H4 (cell line): ENCODE measurements around the gene CPXM2. TPM values are rescaled to one million over a fixed set of nuclear protein-coding genes. Genes with fewer than 3 reads are reported as not detected.

ENCODE experiments used
- DNase-seq: peaks from one replicate; pipeline ENCODE4 v3.0.0-alpha.2; 2015; ENCODE audit warnings: low spot score
- total RNA-seq: library from RNA; depleted of rRNA; stranded (reverse); fragments of >200 nt; shearing (Covaris generic); gene quantifications from 2 replicates; pipeline ENCODE4 v1.2.3, GENCODE V29; 2014

CPXM2 gene
- total RNA-seq, 1 experiment from 2014 or later = not detected

DNA sequence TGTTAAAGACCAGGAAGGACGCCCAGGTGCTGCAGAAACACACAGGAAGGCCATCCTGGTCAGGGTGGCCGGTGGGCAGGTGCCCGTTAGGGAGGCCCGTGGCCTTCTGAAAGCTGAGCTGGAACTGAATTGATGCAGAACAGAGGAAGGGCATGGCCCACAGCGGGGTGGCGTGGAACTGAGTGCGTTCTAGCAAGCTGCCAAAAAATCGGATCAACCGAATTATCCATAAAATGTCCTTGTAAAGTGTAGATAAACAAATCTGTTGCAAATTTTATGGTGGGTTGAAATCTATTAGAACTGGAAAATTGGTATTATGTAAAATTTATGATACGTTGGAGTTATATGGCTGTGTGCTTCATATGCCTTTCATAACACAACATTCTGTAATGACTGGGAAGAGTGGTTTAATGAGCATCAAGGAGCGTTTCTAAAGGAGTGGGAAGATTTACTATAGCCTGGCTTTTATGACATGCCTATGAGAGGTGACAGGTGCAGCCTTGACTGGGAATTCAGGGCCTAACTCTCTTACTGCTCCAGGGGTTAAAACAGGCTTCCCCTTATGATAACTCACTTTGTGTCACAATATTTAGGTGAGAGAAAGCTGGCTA is 117.4 kb downstream of the CPXM2 start:
- DNase-seq = no peak

DNA sequence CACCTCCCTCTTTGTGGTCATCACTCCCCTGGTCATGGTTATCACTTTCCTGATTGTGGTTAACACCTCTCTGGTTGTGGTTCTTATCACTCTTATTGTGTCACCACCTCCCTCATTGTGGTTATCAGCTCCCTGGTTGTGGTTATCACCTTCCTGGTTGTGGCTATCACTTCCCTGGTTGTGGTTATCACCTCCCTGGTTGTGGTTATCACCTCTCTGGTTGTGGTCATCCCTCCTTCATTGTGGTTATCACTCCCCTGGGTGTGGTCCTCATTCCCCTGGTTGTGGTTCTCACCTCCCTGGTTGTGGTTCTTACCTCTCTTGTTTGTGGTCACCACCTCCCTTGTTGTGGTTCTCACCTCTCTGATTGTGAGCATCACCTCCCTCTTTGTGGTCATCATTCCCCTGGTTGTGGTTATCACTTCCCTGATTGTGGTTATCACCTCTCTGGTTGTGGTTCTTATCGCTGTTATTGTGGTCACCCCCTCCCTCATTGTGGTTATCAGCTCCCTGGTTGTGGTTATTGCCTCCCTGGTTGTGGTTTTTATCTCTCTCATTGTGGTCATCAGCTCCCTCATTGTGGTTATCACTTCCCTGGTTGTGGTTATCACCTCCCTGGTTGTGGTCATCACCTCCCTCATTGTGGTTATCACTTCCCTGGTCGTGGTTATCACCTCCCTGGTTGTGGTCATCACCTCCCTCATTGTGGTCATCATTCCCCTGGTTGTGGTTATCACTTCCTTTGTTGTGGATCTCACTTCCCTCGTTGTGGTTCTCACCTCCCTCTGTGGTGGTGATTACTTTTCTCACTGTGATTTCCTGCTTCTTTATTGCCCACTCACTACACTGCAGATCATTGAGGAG is 118.7 kb downstream of the CPXM2 start:
- no peak for DNase-seq

DNA sequence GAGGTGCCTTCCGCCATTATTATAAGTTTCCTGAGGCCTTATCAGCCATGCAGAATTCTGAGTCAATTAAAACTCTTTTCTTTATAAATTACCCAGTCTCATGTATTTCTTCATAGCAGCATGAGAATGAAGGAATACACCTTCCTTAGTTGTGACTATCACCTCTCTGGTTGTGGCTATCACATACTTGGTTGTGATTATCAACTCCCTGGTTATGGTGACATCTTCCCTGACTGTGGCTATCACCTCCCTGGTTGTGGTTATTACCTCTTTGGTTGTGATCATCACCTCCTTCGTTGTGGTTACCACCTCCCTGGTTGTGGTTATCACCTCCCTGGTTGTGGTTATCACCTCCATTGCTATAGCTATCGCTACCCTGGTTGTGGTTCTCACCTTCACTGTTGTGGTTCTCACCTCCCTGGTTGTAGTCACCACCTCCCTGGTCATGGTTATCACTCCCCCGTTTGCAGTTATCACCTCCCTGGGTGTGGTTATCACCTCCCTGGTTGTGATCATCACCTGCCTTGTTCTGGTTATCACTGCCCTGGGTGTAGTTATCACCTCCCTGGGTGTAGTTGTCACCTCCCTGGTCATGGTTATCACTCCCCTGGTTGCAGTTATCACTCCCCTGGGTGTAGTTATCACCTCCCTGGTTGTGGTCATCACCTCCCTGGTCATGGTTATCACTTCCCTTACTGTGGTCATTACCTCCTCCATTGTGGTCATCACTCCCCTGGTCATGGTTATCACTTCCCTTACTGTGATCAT is 119.5 kb downstream of the CPXM2 start:
- DNase-seq = no peak

DNA sequence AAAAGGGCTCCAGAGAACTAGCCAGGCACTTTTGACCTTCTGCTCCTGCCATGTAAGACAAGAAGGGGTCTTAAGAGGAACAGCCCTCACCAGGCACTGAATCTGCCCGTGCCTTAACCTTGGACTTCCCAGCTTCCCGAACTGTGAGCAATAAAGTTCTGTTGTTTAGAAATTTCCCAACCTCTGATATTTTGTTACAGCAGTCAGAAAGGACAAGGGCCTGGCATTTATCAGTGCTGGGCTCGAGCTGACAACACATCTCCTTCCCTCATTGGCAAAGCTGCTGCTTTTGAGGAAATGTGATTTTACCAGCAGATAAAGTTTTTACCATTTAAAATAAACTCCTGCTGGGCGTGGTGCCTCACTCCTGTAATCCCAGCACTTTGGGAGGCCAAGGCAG is 122.0 kb downstream of the CPXM2 start:
- DNase-seq = no peak

DNA sequence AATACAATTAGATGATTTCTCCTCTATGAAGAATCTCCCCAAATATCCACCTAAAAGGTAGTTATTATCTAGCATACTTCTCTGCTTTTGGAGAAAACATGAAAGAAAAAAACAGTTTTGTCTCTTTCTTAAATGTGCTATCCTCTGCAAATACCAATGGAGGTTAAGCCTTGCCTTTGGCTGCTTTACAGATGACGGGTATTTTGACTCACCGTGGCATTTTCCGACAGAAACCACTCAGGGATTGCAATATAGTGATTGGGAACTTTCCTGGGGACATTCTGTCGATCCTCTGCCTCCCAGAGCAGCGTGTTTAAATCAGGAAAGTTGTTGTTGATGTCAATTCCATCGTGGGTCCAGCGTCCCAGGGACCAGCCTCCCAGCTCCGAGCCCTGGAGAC is 124.8 kb downstream of the CPXM2 start:
- DNase-seq = no peak

DNA sequence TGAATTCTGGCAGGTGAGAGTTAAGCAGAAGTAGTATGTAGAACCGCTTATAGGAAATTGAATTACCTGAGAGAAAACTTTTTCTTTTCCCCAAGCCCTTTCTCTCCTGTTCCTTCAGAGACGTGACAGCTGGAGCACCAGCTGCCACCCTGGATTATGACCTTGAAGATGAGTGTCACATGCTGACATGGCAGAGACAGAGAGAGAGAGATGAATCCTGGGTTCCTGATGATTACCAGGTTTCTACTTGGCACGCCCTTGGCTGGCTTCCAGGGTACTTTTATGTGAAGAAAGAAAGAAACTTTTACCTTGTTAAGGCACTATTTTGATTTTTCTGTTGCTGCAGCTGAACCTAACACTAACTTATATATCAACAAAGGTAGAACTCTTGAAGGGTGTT is 125.6 kb downstream of the CPXM2 start:
- no peak for DNase-seq

DNA sequence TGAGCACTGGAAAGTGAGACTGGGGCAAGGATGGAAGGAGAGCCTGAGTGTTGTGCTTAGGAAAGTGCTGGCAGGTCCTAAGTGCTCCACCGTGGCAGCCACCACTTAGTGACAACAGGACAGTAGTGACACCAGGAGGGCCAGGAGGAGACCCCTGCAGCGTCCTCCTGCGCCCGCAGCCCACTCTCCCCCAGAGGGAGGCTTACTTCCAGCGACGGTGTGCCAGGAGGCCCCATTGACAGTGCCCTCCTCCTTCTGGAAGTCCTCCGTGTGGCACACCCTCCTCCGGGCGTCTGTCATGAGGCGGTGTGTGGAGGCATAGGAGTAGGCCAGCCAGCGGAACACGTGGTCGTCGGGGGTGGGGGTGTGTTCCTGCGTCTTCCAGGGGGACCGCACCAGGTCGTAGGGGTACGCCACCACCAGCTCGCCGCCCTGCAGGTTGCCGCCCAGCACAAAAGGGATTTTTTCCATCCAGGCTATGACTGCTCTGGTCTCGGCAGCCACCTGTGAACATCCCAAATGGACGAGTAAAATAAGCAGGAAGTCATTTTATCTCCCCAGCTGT is 129.9 kb downstream of the CPXM2 start:
- DNase-seq = no peak

DNA sequence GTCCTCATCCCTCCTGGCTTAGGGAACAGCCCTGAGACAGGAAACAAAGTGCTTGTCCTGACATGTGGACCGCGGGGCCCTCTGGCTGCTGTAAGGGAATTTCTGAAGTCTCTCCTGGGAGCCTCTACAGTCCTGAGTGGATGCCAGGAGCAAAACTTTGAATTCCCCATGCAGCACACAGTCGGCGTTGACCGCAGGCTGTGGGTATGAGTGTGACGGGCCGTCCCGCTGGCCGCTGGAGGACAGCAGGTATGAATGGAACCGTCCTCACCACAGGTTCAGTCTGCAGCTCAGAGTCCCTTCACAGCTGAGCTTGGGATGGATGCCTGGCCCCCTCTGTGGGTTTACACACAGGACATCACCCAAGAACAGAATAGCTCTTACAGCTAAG is 130.6 kb downstream of the CPXM2 start:
- no peak for DNase-seq

DNA sequence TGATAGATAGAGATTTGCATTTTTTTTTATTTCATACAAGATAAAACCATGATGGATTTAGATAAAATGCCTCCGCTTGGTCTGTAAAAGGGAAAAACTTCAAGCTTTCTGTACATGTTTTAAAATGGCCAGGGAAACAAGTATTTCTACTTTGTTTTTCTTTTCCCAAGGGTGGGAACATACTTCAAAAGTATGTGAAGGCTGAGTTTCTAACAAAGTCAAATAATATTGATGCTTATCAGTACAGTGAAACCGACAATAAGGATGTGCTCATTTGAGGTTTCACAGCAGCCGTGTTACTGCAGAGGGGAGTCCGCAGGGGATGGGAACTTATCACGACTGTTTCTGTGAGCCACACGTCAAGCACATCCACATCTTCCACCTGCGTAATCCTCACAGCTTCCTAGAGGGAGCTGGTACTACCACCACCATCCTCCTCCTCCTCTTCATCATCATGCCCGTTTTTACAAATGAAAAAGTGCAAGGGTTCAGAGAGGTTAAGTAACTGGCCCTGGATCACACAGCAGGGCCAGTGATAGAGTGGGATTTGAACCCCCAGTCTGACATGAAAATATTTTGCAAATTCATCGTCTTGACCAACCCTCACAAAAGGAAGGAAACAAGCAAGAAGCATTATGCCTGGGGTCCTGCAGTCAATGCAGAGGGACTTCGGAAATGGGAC is 131.1 kb downstream of the CPXM2 start:
- no peak for DNase-seq

DNA sequence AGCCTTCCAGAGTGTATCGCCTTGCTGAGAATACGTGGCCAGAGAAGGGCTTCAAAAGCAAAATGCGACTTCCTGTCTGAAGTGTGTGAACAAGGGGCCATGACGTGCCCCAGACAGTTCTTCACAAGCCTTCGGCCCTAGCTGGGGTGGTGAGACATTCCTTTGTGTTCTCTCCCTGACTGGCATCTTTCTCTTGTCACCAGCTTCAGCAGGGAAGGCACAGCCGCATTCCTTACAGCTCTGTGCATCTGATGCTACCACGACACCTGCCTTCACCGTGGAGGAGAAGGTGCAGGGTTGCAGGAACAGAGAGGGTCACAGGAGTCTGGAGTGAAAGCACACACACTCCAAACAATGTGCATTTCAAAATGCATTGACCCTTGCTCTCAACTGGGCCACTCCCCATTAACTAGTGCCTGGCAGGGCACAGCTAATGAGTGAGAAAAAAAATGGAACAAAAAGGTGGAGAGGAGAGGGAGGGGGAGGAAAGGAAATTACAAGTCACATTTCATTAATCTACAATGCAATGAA is 132.0 kb downstream of the CPXM2 start:
- DNase-seq = no peak

DNA sequence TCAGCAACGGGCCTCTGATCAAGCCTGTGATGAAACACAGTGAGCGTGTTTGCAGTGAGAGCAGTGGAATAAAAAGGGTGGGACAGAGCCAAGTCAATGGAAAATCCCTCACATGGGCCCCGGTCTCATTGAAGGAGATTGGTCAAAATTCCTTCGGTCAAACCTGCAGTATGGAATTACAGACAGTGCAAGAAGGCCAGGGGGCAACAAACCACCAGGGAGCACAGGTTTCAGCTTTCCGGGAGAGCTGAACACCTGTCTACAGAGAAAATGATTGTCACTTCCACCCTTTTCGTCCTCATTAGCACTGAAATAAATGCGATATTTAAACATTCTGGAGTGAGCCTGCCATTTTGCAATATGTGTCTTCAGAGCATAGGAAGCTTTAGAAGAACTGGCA is 132.6 kb downstream of the CPXM2 start:
- DNase-seq = no peak

DNA sequence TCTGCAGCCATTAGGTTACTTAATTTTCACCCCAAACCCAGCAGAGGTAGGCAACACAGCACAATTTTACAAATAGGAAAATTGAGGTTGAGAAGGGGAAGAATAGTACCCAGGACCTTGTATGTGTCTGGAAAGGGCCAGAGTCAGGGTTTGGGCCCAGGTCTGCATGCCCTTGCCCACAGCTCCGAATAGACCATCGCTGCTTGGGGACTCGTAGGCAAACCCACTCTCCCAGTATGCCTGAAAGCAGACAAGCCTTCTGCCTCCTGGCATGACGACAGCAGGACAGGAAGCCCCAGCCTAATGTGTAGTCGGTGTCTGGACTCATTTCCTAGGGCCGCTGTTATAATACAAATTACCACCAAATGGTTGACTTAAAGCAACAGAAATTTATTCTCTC is 133.8 kb downstream of the CPXM2 start:
- no peak for DNase-seq

DNA sequence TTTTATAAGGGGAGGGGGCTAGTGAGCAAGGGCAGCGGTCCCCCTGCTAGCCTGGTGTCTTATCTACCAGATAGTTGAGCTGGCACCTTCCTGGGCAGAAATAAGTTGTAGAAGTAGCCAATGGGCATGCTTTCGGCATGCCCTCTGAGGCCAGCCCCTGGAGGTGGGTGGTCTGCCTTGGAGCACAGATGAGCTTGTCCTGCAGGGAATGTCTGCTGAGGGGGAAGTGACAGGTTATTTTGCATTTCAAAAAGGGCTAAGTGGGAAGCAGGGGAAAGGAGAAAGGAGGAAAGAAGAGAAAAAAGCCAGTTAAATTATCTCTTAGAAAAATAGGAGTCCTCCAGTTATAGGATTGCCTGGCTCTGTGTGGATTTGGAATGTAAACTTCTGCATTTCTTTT is 136.5 kb downstream of the CPXM2 start:
- no peak for DNase-seq

DNA sequence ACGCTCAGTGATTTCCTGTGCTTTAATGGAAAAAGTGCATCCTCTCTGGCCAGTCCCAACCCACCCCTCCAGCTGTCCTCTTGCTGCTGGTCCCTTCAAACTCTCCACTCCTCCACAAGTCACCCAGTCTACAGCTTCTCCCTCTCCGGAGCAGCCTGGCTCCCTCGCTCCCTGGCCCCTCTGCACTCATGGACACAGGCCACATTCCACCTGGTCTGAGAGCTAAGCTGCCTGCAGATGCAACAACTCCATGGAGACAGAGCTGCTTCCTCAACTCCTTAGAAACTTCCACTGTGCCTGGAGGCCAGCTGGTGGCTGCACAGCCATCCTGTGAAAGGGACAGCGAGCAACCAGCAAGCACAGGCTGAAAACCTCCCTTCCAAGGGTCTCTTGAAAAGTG is 137.5 kb downstream of the CPXM2 start:
- no peak for DNase-seq

DNA sequence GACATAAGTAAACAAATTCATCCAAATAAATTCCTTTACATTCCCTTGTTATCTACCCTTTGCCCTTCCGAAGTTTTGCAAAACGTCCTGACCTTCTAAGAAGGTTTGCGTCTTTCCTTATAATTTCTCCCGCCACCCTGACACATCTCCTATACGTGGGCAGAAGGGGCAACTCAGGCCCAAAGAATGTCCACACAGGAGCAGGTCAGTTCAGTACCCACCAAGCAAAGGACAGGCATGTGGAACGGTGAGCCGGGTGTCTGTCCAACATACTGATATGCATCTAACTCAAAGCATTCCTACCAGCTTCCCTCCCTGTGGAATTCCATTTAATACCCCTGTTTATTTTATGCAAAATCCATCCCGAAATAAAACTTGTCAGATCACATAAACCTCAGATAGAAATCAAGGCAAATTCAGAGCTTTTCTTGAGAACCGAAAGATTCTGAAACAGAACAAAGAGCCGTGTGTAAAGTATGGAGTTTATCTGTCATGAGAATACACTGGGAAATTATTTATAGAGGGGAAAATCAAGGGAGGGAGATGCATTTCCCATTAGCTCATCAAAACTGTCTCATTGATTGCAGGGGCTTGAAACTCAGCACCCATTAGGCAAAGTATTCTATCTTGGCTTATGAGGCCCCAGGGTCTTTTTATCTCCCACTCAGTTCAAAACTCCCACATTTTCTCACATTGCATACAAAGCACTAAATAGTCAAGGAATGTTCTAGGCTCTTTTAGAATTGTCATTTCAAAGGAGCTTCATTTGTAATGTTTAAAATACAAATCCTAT is 140.1 kb downstream of the CPXM2 start:
- no peak for DNase-seq

DNA sequence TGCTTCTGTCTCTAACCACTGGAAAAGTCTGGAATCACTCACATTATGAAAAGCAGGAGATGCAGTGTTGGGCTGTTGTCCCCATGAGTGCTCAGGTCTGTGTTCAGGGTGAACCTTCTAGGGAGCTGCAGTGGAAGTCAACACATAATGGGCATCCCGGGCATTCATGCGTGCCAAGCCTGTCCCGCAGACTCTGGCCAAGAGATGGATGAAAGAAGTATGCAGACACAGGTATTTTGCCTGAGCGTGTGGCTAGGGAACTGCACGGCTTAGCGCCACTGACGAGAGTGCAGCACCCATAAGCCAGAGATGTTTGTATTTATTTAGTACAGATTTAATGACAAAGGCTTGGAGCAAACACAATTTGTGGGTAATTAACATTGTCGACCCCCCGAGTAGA is 140.7 kb downstream of the CPXM2 start:
- DNase-seq = no peak

DNA sequence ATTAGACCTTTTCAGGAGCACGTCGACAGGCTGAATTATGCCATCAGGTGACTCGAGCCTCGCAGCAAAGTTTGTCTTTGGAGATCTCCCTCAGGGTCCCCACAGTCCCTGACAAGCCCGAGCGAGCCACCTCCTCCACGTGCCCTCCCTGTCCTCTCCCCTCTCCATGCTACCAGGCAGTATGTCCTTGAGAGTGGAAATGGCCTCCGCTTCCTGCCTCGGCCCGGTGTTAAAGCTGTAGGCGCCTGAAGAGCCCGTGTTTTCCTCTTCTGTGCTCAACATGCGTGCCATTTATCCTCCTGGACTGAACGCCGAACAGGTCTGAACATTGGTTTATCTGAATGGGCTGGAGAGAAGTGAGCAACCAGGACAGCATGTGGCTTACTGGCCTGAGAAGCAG is 142.9 kb downstream of the CPXM2 start:
- DNase-seq = no peak

DNA sequence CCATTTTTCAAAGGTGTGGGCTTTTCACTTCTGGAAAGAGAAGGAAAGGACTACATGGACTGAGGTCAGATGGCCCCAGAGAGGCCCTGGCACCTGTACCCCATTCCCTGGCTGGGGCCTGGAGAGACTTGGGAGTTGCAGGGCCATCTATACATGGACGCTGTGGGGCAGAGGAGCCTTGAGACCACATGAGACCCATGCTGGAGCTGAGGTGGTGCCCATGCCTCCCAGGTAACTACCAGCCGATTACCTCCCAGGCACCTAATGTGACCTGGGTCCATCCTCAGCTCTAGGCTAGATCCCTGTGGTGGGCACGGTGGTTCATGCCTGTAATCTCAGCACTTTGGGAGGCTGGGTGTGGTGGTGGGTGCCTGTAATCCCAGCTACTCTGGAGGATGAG is 144.2 kb downstream of the CPXM2 start:
- DNase-seq = no peak

DNA sequence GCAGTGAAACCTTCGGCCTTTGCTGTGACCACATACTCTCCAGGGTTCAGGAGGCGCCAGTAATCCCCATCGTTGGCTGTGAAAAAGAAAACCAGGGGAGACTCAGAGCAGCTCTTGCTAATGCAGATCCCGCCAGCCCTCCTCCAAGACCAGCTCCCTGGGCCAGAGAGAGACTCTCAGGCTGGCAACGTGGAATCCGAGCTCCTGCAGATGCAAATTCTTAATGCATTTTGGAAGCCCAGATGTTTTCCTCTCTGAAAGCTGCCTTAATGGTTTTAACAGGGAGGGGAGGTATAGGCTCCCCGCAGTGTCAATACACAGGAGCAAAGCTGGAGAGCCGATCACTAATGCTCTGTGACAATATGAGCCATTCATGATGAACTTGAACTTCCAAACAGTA is 144.7 kb downstream of the CPXM2 start:
- DNase-seq = no peak

DNA sequence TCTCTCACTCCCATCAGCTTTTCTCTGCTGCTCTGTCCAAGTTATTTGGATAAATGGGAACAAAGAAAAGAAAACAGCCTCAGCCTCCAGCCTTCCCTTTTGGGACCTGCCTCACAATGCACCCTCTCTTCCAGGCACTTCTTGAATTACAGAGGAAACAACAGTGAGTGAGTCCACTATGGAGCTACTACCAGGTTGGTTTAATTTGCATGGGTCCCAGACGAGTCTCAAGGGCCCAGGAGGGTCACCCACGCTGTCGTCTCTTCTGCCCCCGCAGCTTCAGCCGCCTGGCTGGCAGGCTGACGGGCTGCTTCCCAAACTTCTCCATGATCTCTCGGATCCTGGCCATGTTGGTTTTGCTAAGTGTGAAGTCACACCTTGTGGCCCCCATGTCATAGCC is 145.1 kb downstream of the CPXM2 start:
- no peak for DNase-seq

DNA sequence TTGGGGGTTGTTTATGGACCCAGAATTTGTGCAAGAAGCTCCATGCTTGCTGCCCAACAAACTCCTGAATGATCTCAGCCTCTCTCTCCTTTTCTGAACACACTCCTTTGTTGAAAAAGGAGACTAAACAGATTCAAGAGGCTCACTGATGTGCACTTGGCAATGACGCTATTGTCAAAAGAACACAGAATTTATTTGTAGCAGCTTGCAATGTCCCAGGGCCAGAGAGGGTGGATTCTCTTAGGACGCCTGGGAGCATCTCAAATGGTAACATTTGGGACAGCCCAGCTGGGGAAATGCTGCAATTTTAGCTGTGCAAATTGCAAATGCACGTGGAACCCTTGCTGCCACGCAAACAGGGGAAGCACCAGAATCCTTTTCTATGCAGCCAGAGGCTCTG is 145.5 kb downstream of the CPXM2 start:
- no peak for DNase-seq
